ENCODE data around the gene NMNAT3. TPM values are rescaled to one million over a fixed set of nuclear protein-coding genes. Genes with fewer than 3 reads are reported as not detected.

NMNAT3 gene
- total RNA-seq, 3 donors from 2014 or later = 6.6 to 17.3 (median 9.2) TPM

DNA sequence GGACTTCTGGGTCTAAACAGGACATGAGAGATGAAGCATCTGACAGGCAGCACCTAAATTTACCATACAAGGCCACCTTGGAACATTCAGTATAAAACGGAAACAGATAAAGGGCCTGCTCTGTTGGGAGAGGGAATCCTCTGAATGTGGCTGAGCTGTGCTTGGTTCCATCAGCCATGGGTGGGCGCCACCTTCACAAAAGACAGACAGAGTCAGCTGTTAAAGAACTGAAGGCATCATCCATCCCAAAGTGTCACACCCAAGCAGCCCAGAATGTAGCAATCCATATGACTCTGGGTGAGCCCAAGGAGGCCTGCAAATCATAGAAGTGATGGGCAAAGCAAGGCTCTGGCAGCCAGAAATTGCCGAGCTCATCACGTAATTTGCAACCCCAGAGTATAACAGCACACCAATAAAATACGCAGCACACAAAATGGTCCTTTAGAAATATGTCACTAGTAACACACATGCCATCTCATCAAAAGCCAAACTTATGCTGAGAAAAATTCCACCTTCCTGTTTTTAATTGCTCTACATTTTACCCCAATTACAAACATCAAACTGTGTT lies 113.4 kb downstream of the NMNAT3 start:
- Histone ChIP-seq H3K9me3 (no peaks in the 10 kb centered on the region), H3K4me3 (no peak overlapping the region), H3K27ac (no peak overlapping the region), H3K36me3 (no peaks in the 10 kb centered on the region), H3K27me3 (no peaks in the 10 kb centered on the region), H3K4me1 (no peaks in the 10 kb centered on the region)
- DNase-seq (ENCODE audit: low spot score in 2 of 2) = no peak
- TF ChIP-seq, protein P1, sequence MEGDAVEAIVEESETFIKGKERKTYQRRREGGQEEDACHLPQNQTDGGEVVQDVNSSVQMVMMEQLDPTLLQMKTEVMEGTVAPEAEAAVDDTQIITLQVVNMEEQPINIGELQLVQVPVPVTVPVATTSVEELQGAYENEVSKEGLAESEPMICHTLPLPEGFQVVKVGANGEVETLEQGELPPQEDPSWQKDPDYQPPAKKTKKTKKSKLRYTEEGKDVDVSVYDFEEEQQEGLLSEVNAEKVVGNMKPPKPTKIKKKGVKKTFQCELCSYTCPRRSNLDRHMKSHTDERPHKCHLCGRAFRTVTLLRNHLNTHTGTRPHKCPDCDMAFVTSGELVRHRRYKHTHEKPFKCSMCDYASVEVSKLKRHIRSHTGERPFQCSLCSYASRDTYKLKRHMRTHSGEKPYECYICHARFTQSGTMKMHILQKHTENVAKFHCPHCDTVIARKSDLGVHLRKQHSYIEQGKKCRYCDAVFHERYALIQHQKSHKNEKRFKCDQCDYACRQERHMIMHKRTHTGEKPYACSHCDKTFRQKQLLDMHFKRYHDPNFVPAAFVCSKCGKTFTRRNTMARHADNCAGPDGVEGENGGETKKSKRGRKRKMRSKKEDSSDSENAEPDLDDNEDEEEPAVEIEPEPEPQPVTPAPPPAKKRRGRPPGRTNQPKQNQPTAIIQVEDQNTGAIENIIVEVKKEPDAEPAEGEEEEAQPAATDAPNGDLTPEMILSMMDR (IDR thresholded peaks at IDR 0.05) = peak in 1 of 3 donors; percentile 19
- no peak for TF ChIP-seq POLR2AphosphoS5 (IDR thresholded peaks at IDR 0.05)
- intact Hi-C loops (cut with DNase I; ENCODE audit: low total_unique reads) = no loop called here

DNA sequence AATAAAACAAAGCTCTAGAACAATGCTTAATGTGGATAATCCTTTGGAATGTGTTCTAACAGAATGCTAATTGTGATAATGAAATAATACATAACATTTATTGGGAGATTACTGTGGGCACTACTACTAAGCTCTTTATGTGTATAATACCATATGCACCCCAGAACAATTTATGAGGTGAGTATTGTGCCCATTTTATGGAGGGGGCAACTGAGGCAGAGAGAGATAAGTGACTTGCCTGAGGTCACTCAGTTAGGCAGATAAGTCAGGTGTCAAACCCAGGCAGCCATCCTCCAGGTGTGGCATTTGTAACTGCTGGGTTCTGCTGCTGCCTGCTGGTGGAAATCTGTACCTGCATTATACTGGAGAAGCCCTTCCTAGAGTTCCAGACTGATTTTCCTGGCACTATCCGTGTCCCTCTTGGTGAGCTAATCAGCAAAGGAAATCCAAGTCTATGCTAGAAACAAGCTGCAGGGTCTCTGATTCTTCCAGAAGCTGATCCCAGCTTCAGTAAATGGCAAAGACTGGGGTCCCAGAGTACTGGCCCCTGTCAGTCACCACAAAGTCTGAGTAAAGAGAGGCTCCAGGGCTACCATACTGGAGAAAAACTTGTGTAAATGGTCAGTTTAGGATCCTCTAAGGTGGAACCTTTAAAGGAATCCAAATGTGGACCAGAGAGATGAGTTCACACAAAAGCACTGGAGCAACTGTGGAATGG lies 115.7 kb downstream of the NMNAT3 start:
- DNase-seq (ENCODE audit: low spot score in 2 of 2) = no peak
- Histone ChIP-seq H3K4me1 (no peaks in the 10 kb centered on the region), H3K27ac (peak overlapping the region; percentile 23 to 42), H3K4me3 (no peak overlapping the region), H3K9me3 (no peaks in the 10 kb centered on the region), H3K27me3 (no peaks in the 10 kb centered on the region), H3K36me3 (no peaks in the 10 kb centered on the region)
- no peak for TF ChIP-seq POLR2AphosphoS5 (IDR thresholded peaks at IDR 0.05)
- TF ChIP-seq, protein P1 (IDR thresholded peaks at IDR 0.05) = peak; percentile 61 to 81 (median 63)
- intact Hi-C loops (cut with DNase I; ENCODE audit: low total_unique reads) = no loop called here

DNA sequence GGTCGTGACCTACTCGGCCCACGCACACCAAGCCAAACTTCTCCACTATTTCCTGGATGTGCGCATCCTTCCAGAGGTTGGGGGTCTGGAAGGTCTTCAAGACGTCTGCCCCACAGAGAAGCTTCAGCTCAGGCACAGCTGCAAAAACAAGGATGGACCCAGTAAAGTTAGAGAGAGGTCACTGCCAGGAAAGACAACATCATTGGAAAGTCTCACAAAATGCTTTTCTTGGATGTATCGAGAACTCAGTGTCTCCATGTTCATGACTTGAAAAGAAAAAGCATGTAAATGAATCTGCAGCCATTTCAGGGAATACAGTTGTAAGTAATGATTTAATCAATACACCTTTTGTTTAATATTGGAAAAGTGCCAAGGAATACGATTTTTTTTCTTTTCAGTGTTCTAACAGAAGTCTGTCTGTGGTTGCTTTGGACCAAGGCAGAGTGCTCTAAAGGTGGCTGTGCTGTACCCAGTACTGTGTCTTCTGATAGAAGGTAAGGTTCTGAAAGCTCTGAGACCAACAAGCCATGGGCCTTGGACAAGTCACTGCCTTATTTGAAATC lies 116.4 kb downstream of the NMNAT3 start:
- TF ChIP-seq, protein P1 (IDR thresholded peaks at IDR 0.05) = no peak
- TF ChIP-seq POLR2A (IDR thresholded peaks at IDR 0.05) = no peak
- no peak for TF ChIP-seq POLR2AphosphoS5 (IDR thresholded peaks at IDR 0.05)
- DNase-seq (ENCODE audit: low spot score in 2 of 2) = no peak
- no peaks in the 10 kb centered on the region for H3K36me3 ChIP-seq
- peak overlapping the region; percentile 42 to 48 for H3K27ac ChIP-seq
- H3K4me1 ChIP-seq = no peaks in the 10 kb centered on the region
- intact Hi-C loops (cut with DNase I; ENCODE audit: low total_unique reads) = no loop called here
- H3K4me3 ChIP-seq = no peak overlapping the region
- no peaks in the 10 kb centered on the region for H3K27me3 ChIP-seq
- H3K9me3 ChIP-seq = no peaks in the 10 kb centered on the region

DNA sequence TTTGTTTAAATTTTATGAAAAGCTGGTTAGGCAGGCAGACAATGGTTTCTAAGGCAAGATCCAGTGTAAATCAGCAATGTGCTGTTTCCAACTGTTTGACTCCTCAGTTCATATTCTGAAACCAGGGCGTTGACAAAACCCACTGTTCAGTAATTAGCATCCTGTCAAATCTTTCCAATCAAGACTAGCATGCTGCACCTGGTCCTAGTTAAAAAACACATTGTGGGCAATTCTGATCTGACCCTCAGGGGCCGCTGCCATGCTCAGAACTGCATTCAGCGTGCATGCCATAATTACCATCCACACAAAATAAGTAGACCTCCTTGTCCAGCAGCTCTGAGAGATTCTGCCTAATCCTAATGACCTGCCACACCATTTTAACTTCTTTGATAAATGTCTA lies 117.4 kb downstream of the NMNAT3 start:
- no peak overlapping the region for H3K4me3 ChIP-seq

DNA sequence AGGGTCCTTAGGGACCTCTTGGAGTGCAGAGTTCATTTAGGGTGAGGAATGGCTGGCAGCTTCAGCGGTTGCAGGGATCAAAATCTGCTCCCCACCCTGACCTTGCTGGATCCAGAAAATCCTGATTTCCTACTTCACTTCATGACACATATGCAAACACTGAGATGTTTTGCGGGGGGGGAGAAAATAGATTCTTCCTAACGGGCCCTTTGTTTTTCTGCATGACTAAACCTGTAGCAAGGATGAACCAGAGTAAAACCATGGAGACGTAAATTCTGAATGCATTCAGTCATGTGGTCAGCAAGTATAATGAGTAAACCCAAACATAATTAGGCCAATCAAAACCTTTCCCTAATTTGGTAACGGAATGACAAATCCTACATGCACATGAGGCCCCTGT lies 118.2 kb downstream of the NMNAT3 start:
- TF ChIP-seq POLR2AphosphoS5 (IDR thresholded peaks at IDR 0.05) (no peak), POLR2A (IDR thresholded peaks at IDR 0.05) (no peak)
- TF ChIP-seq, protein P1 (IDR thresholded peaks at IDR 0.05) = no peak
- H3K27ac ChIP-seq = no peak overlapping the region

More for the DNA sequence above, 117.4 kb downstream of the NMNAT3 start:
- Histone ChIP-seq H3K4me1 (no peaks in the 10 kb centered on the region), H3K36me3 (no peaks in the 10 kb centered on the region), H3K27me3 (no peaks in the 10 kb centered on the region), H3K9me3 (no peaks in the 10 kb centered on the region), H3K27ac (no peak overlapping the region)
- TF ChIP-seq POLR2AphosphoS5 (IDR thresholded peaks at IDR 0.05) = no peak
- DNase-seq (ENCODE audit: low spot score in 2 of 2) = no peak
- intact Hi-C loops (cut with DNase I; ENCODE audit: low total_unique reads) = no loop called here

More for the DNA sequence above, 118.2 kb downstream of the NMNAT3 start:
- no peak for DNase-seq (ENCODE audit: low spot score in 2 of 2)
- intact Hi-C loops (cut with DNase I; ENCODE audit: low total_unique reads) = no loop called here
- Histone ChIP-seq H3K9me3 (no peaks in the 10 kb centered on the region), H3K27me3 (no peaks in the 10 kb centered on the region), H3K36me3 (no peaks in the 10 kb centered on the region), H3K4me3 (no peak overlapping the region), H3K4me1 (no peaks in the 10 kb centered on the region)

Data from breast epithelium (tissue), 4 donors.